Measurements from ENCODE around the gene GUCY1B1.

Gene GUCY1B1

GRCh38 chr4:155758481-155759371, at the start of gene GUCY1B1:
Gene GUCY1B1 (plus strand): TSS chr4:155759021. CDS start chr4:155759141, 120 bp downstream.
- peak; percentile 99 for DNase-seq (ENCODE audit: low spot score)

GRCh38 chr4:155709918-155710317, 48.9 kb upstream of the GUCY1B1 start:
- DNase-seq (ENCODE audit: low spot score) = no peak

- no peak for DNase-seq (ENCODE audit: low spot score)
Observed at GRCh38 chr4:155711556-155711955, 47.3 kb upstream of the GUCY1B1 start.

GRCh38 chr4:155712846-155713245, 46.0 kb upstream of the GUCY1B1 start:
- no peak for DNase-seq (ENCODE audit: low spot score)

DNA sequence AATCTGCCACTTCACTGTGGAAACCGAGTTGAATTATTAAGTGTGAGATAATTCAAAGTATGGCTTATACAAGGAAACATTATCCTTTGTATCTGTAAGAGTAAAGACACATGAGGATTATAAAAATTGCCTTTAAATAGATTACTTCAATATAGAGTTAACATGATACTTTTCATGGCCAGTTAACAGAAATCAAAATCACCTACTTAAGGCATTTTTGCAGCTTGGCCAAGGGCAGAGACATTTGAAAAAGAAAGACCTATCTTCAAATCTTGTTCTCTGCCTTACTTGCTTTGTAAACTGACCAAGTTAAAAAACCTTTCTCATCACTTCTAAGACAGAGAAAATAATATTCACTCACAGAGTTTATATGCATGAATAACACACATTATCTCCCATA, 44.9 kb upstream of the GUCY1B1 start:
- no peak for DNase-seq (ENCODE audit: low spot score)

DNA sequence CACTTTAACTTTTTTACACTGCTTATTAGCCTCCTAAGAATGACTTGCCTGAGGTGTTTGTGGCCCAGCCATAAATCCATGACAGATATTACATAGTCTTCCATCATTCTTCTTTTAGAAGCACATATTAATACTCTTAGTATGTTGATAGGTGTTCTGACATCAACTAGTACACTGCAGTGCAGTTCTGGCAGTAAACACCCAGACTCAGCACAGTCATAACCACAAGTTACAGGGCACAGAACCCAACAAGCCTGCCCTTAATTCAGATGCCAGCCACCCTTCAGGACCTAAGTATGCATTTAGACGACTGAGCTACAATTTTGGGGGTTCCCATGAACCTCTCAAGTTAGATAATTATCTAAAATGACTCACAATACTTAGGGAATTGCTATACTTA, 36.5 kb upstream of the GUCY1B1 start:
- DNase-seq (ENCODE audit: low spot score) = no peak

GRCh38 chr4:155722816-155723499, 35.9 kb upstream of the GUCY1B1 start:
- no peak for DNase-seq (ENCODE audit: low spot score)

- no peak for DNase-seq (ENCODE audit: low spot score)
Observed at GRCh38 chr4:155724731-155725130, 34.1 kb upstream of the GUCY1B1 start.

DNA sequence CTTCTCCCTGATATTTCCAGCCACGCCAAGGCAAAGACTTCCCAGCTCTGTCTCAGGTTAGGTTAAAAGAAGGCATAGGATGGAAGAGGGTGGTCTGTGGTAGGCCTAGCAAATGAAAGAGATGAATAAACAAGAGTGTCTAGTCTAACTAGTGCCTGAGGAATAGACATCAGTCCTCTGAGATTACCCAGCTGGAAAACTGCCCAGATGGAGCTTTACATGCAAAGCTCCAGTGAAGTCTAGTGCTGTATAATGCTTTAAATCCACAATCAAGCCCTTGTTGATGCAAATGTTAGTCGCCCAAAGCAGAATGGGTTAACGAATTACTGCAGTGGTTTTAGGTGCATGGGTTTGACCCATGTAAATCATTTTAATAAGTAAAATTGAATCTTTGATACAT, 24.8 kb upstream of the GUCY1B1 start:
- no peak for DNase-seq (ENCODE audit: low spot score)

GRCh38 chr4:155734951-155735350, 23.9 kb upstream of the GUCY1B1 start:
- DNase-seq (ENCODE audit: low spot score) = no peak

GRCh38 chr4:155735496-155735895, 23.3 kb upstream of the GUCY1B1 start:
- peak; percentile 8 for DNase-seq (ENCODE audit: low spot score)

- DNase-seq (ENCODE audit: low spot score) = no peak
Observed at GRCh38 chr4:155738548-155738947, 20.3 kb upstream of the GUCY1B1 start.

DNA sequence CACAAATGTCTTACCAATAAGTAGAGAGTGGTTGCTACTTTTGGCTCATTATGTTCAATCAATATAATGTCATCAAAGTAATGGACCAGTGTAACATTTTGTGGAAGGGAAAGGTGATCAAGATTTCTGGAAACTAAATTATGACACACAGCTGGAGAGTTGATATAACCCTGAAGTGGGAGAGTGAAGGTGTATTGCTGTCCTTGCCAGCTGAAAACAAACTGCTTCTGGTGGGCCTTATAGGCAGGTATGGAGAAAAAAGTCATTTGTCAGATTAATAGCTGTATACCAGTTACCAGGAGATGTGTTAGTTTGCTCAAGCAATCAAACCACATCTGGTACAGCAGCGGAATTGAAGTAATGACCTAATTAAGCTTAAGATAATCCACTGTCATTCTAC, 17.3 kb upstream of the GUCY1B1 start:
- DNase-seq (ENCODE audit: low spot score) = no peak

- DNase-seq (ENCODE audit: low spot score) = no peak
Observed at GRCh38 chr4:155742310-155743015, 16.4 kb upstream of the GUCY1B1 start.

- DNase-seq (ENCODE audit: low spot score) = no peak
Observed at GRCh38 chr4:155745984-155746383, 12.8 kb upstream of the GUCY1B1 start.

DNA sequence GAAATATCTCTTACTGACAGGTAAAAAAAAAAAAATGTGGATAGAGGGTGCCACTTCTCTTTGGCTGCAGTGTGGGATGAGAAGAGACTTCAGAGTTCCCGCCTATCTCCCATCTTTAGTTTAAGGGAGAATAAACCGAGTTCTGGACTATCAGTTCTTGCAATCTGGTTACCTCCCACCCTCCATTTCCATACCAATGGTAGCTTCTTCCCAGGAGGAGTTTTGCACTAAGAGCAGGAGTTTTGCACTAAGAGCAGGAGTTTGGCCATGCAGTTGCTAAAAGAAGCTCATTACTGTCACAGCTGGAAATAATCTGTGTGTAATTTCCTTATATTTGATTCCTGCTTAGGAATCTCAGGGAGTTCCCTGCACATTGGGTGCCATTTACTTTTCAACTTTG, 10.8 kb upstream of the GUCY1B1 start:
- no peak for DNase-seq (ENCODE audit: low spot score)

DNA sequence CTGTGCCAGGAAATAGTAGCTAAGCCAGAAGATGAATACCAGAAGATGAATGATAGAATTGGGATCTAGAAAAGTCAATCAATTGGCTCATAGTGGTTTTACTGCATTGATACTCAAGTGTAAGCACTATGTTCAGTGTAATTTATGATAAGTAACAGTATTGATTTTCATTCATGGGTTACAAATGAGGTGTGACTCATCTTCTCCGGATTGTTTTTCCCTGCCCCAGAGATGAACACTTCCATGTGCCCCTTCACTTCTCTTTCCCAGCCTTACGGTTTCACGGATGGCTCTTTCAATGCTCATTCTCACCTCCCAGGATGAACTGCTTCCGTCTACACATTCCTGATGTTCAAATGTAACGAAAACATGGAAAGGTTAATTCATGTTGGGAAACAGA, 9.8 kb upstream of the GUCY1B1 start:
- no peak for DNase-seq (ENCODE audit: low spot score)

GRCh38 chr4:155751569-155751968, 7.3 kb upstream of the GUCY1B1 start:
- no peak for DNase-seq (ENCODE audit: low spot score)

GRCh38 chr4:155757745-155758265, 1.0 kb upstream of the GUCY1B1 start:
- DNase-seq (ENCODE audit: low spot score) = no peak

- peak; percentile 59 for DNase-seq (ENCODE audit: low spot score)
Observed at GRCh38 chr4:155759372-155760252, 791 bp downstream of the GUCY1B1 start.

- no peak for DNase-seq (ENCODE audit: low spot score)
Observed at GRCh38 chr4:155761047-155761446, 2.2 kb downstream of the GUCY1B1 start.

Measured in Ammon's horn (tissue), 1 donor.